HG02623 (cell line): Measurements from ENCODE around the gene PCSK5.
"Not testable (repeated sequence)": the region's sequence is repeated elsewhere in the genome, so short reads cannot be mapped to it uniquely, and the experiment has no call there.

Source experiments
- ATAC-seq: cut with Tn5 transposase; IDR thresholded peaks from one replicate; pipeline ENCODE4 v1.9.1; 2021; ENCODE audit warnings: moderate library complexity; ENCODE audit not compliant: unreplicated experiment

The PCSK5 gene

GRCh38 chr9:75962013-75962661, 71.7 kb downstream of the PCSK5 start:
- no peak for ATAC-seq

GRCh38 chr9:75962662-75963036, 72.2 kb downstream of the PCSK5 start:
- no peak for ATAC-seq

GRCh38 chr9:75963321-75963720, 72.8 kb downstream of the PCSK5 start:
- not testable (repeated sequence) for ATAC-seq

- no peak for ATAC-seq
These were observed 74.0 kb downstream of the PCSK5 start for GRCh38 chr9:75964427-75964826.

GRCh38 chr9:75965231-75965630, 74.8 kb downstream of the PCSK5 start:
- no peak for ATAC-seq

GRCh38 chr9:75967556-75967955, 77.1 kb downstream of the PCSK5 start:
- ATAC-seq, result no peak

- ATAC-seq, result no peak
These were observed 83.7 kb downstream of the PCSK5 start for GRCh38 chr9:75974016-75974766.

- ATAC-seq, result no peak
These were observed 84.6 kb downstream of the PCSK5 start for GRCh38 chr9:75975071-75975470.

GRCh38 chr9:75976549-75976948, 86.1 kb downstream of the PCSK5 start:
- ATAC-seq, result no peak

- ATAC-seq, result no peak
These were observed 88.9 kb downstream of the PCSK5 start for GRCh38 chr9:75979362-75979761.

GRCh38 chr9:75983319-75984045, 93.0 kb downstream of the PCSK5 start:
- ATAC-seq, result no peak

GRCh38 chr9:75985515-75985914, 95.0 kb downstream of the PCSK5 start:
- ATAC-seq, result no peak

GRCh38 chr9:75988663-75989062, 98.2 kb downstream of the PCSK5 start:
- no peak for ATAC-seq

GRCh38 chr9:75990156-75990555, 99.7 kb downstream of the PCSK5 start:
- ATAC-seq, result no peak

- ATAC-seq, result no peak
These were observed 100.3 kb downstream of the PCSK5 start for GRCh38 chr9:75990576-75991304.

- ATAC-seq, result no peak
These were observed 102.2 kb downstream of the PCSK5 start for GRCh38 chr9:75992482-75993206.

- ATAC-seq, result no peak
These were observed 103.0 kb downstream of the PCSK5 start for GRCh38 chr9:75993434-75993833.

GRCh38 chr9:75995066-75995465, 104.6 kb downstream of the PCSK5 start:
- no peak for ATAC-seq

GRCh38 chr9:75996726-75997125, 106.3 kb downstream of the PCSK5 start:
- no peak for ATAC-seq

GRCh38 chr9:75997206-75997605, 106.7 kb downstream of the PCSK5 start:
- no peak for ATAC-seq
